Measurements from ENCODE around the gene JUP. TPM values are rescaled to one million over a fixed set of nuclear protein-coding genes. Genes with fewer than 3 reads are reported as not detected.

Gene JUP
- total and polyA plus RNA-seq, 10 of the 15 experiments (the other 5 are each of a cell fraction or from before 2014, with no cell fraction given): 1.5 to 36.3 (median 11.6) TPM

- H3K4me3 ChIP-seq: no peak overlapping the region
- H3K9ac ChIP-seq (ENCODE audit: control insufficient read depth, insufficient read depth, low read length): no peak overlapping the region
- TF ChIP-seq ZBED1 (IDR thresholded peaks at IDR 0.05; ENCODE audit: borderline replicate concordance) (no peak), CHD1 (IDR thresholded peaks at IDR 0.05; ENCODE audit: low read depth, low read length) (no peak), RAD51 (IDR thresholded peaks at IDR 0.05) (no peak), ATF3 (IDR thresholded peaks at IDR 0.05; ENCODE audit: borderline replicate concordance, extremely low read depth, low read depth, low read length) (no peak)
- BruUV-seq (replicated peaks): no TSS peak
- H3K36me3 ChIP-seq (ENCODE audit: control insufficient read depth in 2 of 2, insufficient read depth in 2 of 2, low read length in 1 of 2): no peaks in the 10 kb centered on the region
- ChIA-PET SMC1A (ENCODE audit: uncharacterized antibody, unreplicated experiment) (no interaction called here), POLR2A (interaction anchor here (0.6 kb wide), 1 partner anchor 137 kb away, joined by 3 read pairs; no protein-coding TSS in a partner anchor), CTCF (interaction anchor here (1.7 kb wide), 1 partner anchor 18 kb away, joined by 3 read pairs; the partner anchor contains the start of gene P3H4), RAD21 (ENCODE audit: unreplicated experiment) (no interaction called here)
- H3K9me3 ChIP-seq (replicated peaks; ENCODE audit: control insufficient read depth, insufficient read depth, low read length): no peaks in the 10 kb centered on the region
- no peaks in the 10 kb centered on the region for H3K79me2 ChIP-seq (ENCODE audit: control insufficient read depth, insufficient read depth, low read length)
- no peaks in the 10 kb centered on the region for H4K20me1 ChIP-seq (ENCODE audit: control insufficient read depth, insufficient read depth)
- DNase-seq (ENCODE audit: low read depth, low spot score): no peak
- no peak for FAIRE-seq
- no peaks in the 10 kb centered on the region for H3K27me3 ChIP-seq (replicated peaks in 1 of 2; ENCODE audit: control insufficient read depth in 2 of 2, insufficient read depth in 2 of 2, low read length in 1 of 2)
- no peak overlapping the region for H3K27ac ChIP-seq (ENCODE audit: control insufficient read depth, insufficient read depth)
- in situ Hi-C loops (cut with MboI) (no loop called here), intact Hi-C loops (cut with micrococcal nuclease; ENCODE audit: unreplicated experiment) (no loop called here)
- H2AFZ ChIP-seq (ENCODE audit: control insufficient read depth, low read depth, low read length): no peak overlapping the region
- no peak overlapping the region for H3K4me2 ChIP-seq (ENCODE audit: control insufficient read depth, insufficient read depth)
- H3K4me1 ChIP-seq (ENCODE audit: control insufficient read depth, insufficient read depth, low read length): no peaks in the 10 kb centered on the region
- 42% methylated on average over 14 of the region's 14 CpGs for WGBS (ENCODE audit: insufficient coverage, insufficient replicate concordance, low lambda C conversion rate, missing lambda C conversion rate)
- no peak for ATAC-seq
These were observed 7.5 kb upstream of the JUP start for GRCh38 chr17:41793784-41794539.

All from GM12878 (cell line).